ENCODE measurements around the gene OFD1.
A peak's percentile ranks its signal among the peaks of the same experiment; 100 is the strongest.

Gene OFD1, protein sequence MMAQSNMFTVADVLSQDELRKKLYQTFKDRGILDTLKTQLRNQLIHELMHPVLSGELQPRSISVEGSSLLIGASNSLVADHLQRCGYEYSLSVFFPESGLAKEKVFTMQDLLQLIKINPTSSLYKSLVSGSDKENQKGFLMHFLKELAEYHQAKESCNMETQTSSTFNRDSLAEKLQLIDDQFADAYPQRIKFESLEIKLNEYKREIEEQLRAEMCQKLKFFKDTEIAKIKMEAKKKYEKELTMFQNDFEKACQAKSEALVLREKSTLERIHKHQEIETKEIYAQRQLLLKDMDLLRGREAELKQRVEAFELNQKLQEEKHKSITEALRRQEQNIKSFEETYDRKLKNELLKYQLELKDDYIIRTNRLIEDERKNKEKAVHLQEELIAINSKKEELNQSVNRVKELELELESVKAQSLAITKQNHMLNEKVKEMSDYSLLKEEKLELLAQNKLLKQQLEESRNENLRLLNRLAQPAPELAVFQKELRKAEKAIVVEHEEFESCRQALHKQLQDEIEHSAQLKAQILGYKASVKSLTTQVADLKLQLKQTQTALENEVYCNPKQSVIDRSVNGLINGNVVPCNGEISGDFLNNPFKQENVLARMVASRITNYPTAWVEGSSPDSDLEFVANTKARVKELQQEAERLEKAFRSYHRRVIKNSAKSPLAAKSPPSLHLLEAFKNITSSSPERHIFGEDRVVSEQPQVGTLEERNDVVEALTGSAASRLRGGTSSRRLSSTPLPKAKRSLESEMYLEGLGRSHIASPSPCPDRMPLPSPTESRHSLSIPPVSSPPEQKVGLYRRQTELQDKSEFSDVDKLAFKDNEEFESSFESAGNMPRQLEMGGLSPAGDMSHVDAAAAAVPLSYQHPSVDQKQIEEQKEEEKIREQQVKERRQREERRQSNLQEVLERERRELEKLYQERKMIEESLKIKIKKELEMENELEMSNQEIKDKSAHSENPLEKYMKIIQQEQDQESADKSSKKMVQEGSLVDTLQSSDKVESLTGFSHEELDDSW

GRCh38 chrX:13734278-13735172, at the start of gene OFD1, which contains the start of gene TRAPPC2:
TSS of gene OFD1 (plus strand) at chrX:13734748. CDS start at chrX:13735072, 324 bp downstream.
TSS of gene TRAPPC2 (minus strand) at chrX:13734620. CDS start at chrX:13719963, 14,657 bp downstream.
- DNase-seq (ENCODE audit: low read depth, low spot score), result peak; percentile 63

GRCh38 chrX:13685126-13685763, 49.3 kb upstream of the OFD1 start:
- no peak for DNase-seq (ENCODE audit: low read depth, low spot score)

DNA sequence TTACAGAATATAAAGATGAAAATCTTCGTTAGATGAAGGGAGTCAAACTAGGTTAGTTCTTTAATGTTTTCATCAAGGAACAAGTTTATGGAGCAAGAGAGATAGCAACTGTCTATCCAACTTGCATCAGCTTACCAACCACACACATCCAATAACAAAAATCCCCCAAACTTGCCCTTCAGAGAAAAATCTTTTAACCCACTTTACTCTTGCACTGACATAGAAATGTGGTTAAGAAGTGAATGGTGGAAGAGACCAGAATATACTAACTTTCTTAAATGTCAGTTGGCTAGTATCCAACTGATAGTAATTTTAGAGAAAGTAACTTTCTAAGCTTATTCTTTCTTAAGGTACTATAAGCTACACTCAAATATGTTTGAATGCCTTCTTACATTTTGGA, 47.3 kb upstream of the OFD1 start:
- DNase-seq (ENCODE audit: low read depth, low spot score), result no peak

- DNase-seq (ENCODE audit: low read depth, low spot score), result no peak
These were observed 46.1 kb upstream of the OFD1 start for GRCh38 chrX:13688384-13688957.

GRCh38 chrX:13688958-13689740, 45.4 kb upstream of the OFD1 start, which contains the start of gene RAB9A:
TSS of gene RAB9A (plus strand) at chrX:13689128. CDS start at chrX:13708747, 19,619 bp downstream.
- DNase-seq (ENCODE audit: low read depth, low spot score), result peak; percentile 52

GRCh38 chrX:13689741-13690211, 44.8 kb upstream of the OFD1 start:
- no peak for DNase-seq (ENCODE audit: low read depth, low spot score)

- DNase-seq (ENCODE audit: low read depth, low spot score), result no peak
These were observed 43.7 kb upstream of the OFD1 start for GRCh38 chrX:13690836-13691235.

DNA sequence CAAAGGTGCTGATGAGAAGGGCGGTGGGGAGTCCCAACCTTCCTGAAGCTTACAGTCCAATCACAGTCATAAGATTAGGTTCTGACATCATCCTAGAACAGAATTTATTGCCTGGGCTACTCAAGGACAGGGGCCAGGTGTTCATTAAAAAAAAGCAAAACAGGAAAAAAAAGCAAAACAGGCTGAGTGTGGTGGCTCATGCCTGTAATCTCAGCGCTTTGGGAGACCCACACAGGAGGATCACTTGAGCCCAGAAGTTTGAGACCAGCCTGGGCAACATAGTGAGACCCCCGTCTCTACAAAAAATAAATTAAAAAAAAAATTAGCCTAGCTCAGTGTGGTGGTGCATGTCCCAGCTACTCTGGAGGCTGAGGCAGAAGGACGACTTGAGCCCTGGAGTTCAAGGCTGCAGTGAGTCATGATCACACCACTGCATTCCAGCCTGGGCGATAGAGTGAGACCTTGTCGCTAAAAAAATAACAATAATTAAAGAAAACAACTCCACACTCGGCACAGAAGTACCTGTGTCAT, 42.6 kb upstream of the OFD1 start:
- DNase-seq (ENCODE audit: low read depth, low spot score), result no peak

DNA sequence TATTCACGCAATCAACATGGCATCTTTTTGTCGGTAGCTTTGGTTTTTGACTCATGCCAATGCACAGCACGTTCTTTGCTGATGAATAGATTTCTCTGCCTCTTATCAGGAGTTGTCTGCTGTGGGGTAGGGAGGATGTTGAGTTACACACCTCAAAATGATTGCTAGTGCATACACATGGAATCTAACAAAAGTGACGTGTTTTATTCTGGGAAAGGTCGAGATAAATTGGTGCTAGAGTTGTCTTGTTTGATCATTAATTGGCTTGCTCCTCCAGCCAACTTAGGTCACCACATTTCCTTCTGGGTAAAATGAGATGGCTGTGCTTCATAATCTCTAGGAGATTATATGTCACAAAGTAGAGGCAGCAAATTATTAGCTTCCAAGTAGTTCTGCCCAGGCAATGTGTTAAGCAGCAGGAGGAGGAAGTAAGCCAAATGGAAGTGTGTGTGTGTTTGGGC, 41.7 kb upstream of the OFD1 start:
- DNase-seq (ENCODE audit: low read depth, low spot score), result no peak

DNA sequence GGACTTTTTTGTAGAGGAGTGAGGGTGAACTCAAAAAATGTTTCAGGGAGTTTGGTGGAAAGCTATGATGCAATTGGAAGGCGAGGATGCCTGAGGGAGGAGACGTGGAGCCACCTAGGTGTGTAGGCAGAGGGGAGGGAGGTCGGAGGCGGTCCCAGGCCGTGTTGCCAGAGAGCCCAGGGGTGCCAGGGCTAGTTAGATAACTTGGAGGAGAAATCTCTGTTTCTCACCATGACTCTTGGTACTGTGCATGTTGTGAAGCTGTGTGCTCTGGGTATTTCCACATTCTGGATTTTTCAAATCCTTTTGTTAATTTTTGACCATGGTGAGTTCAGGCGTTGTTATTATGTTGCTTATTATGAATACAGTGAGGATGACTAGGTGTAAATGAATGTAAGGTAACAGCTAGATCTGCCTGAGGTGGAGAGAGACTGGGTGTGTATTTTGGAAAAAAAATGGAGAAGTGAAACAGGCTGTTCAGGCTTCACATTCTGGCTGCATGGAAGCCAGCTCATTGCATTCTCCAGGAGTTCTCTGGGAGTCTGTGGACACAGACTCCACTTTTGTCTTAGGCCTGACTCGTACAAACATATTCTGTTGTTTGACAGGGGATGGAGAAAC, 41.1 kb upstream of the OFD1 start:
- no peak for DNase-seq (ENCODE audit: low read depth, low spot score)

GRCh38 chrX:13694359-13694758, 40.2 kb upstream of the OFD1 start:
- DNase-seq (ENCODE audit: low read depth, low spot score), result no peak

DNA sequence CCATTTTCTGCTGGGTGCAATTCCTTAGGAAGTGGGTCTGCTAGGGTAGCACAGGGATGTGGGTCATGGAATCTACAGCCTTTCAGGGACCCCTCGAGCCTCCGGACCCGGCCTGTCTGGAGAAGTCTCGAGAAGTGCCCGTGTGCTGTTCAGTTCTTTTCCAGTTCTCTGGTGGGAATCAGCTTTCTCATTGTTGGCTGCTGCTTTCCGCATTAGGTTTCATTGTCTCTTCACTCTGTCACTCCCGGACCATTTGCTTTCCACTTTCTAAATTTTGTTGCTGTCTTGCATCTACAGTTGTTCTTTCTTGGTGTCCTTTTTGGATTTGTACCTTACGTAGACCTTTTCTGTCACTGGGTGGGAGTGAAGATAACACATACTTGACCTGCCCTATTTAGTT, 39.6 kb upstream of the OFD1 start:
- DNase-seq (ENCODE audit: low read depth, low spot score), result no peak

- DNase-seq (ENCODE audit: low read depth, low spot score), result no peak
These were observed 38.9 kb upstream of the OFD1 start for GRCh38 chrX:13695601-13696115.

DNA sequence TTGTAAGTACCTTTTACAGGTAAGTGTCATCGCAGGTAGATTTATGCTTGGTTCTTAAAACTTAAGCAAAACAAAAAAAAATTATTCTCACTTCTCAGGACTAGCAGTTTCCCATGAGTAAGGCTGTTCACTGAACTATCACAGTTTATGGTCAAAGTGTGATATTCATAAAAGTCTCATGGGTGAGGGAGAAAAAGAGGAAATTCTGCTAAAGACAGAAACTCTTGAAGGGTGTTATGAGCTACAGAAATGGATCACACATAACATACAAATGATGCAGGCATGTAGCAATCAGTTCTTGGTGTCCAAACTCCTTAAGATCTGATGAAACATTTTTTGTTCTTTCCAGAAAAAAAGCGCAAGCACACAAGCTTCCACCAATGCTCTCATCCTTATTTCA, 37.1 kb upstream of the OFD1 start:
- DNase-seq (ENCODE audit: low read depth, low spot score), result no peak

GRCh38 chrX:13697976-13698375, 36.6 kb upstream of the OFD1 start:
- DNase-seq (ENCODE audit: low read depth, low spot score), result no peak

DNA sequence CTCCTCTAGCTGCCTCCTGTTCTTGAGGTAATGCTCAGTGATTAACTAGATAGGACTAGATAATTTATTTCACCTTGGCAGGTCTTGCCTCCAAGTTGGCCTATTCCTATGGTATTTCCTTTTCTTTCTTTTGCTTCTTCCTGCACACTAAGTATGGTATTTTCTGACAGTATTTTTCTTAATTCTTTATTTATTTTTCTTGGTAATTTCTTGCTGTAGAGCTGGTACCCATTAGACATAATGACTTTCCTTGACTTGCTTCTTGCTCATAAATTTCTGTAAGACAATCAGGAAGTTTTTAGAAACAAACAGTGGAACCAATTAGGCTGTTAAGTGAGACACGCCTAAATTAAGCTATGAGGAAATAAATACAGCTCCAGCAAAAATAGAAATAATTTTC, 36.1 kb upstream of the OFD1 start:
- no peak for DNase-seq (ENCODE audit: low read depth, low spot score)

DNA sequence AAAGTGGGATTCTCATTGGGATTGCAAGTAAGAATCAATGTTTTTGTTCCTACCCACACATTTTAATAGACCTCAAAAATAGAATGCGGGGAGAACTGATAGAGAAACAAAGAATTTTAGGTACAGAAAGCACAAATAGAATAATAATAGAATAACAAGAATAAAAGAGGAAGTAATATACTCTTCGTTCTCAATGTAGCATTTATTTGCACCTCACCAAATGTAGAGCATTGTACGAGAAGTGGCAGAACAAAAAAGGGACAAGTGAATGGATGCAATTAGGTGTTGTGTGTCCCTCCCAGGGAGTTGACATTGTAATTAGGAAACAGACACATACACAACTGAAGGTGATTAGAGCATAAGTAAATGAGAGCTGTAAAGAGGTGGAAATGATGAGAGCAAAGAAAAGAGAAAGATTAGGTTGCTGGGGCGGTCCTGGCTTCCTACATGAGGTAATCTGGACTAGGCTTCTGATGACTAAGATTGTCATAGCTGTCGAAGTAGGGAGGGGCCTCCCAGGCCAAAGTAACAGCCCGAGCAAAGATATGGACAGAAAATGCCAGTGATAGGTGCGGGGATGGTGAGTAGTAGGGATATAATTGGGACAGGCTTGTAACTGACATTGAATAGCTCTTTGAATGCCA, 35.2 kb upstream of the OFD1 start:
- DNase-seq (ENCODE audit: low read depth, low spot score), result no peak

DNA sequence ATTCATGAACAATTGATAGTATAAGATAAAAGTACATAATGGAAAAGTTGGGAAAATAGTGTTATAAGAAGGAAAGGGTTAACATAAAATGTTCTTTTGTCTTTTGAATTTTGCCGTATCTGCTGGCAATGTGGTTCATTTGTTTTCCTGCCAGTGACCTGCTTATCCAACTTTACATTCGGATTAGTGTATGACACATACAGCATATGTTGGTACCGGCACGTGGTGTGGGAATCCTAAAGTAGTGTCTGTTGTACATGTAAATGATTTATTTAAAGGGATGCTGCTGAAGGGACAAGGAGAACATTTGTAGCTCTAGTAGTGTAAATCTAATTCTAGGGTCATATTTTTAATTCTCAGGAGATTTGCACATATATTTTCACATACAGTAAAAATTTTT, 34.2 kb upstream of the OFD1 start:
- no peak for DNase-seq (ENCODE audit: low read depth, low spot score)

Data from activated naive CD8-positive, alpha-beta T cell treated with anti-CD3 and anti-CD28 coated beads, Interleukin-2, amount 50 U/mL, for 16 hours (primary cell).